Hepatocyte (in vitro differentiated cells): ENCODE measurements around the gene PWWP2B. TPM values are rescaled to one million over a fixed set of nuclear protein-coding genes. Genes with fewer than 3 reads are reported as not detected.

Source experiments
- DNase-seq: peaks from one replicate; pipeline ENCODE4 v3.0.0-alpha.2; 2016; ENCODE audit warnings: low spot score
- H2AFZ ChIP-seq: fragments of 200-600 bp; sonication (generic); 2 replicates; pipeline ENCODE4 v1.6.0; 2016; ENCODE audit warnings: antibody characterized with exemption, mild to moderate bottlenecking
- H3K27ac ChIP-seq: fragments of 200-600 bp; sonication (generic); 2 replicates; pipeline ENCODE4 v1.5.1; 2016; ENCODE audit warnings: mild to moderate bottlenecking
- H3K27me3 ChIP-seq: fragments of 200-600 bp; sonication (generic); 2 replicates; pipeline ENCODE4 v1.6.1; 2016
- H3K36me3 ChIP-seq: fragments of 200-600 bp; sonication (generic); replicated peaks from 2 replicates; pipeline ENCODE4 v1.5.1; 2016; ENCODE audit warnings: low read depth; ENCODE audit not compliant: insufficient read depth
- H3K4me1 ChIP-seq: fragments of 200-600 bp; sonication (generic); 2 replicates; pipeline ENCODE4 v1.5.1; 2016; ENCODE audit warnings: mild to moderate bottlenecking, moderate library complexity; ENCODE audit not compliant: insufficient read depth
- H3K4me2 ChIP-seq: fragments of 200-600 bp; sonication (generic); 2 replicates; pipeline ENCODE4 v1.6.0; 2016
- H3K4me3 ChIP-seq: fragments of 200-600 bp; sonication (generic); 2 replicates; pipeline ENCODE4 v1.5.1; 2016; ENCODE audit warnings: mild to moderate bottlenecking
- H3K79me2 ChIP-seq: fragments of 200-600 bp; sonication (generic); 2 replicates; pipeline ENCODE4 v1.6.0; 2017; ENCODE audit warnings: mild to moderate bottlenecking
- H3K9me2 ChIP-seq: fragments of 200-600 bp; sonication (generic); replicated peaks from 2 replicates; pipeline ENCODE4 v1.6.0; 2017; ENCODE audit warnings: mild to moderate bottlenecking; ENCODE audit not compliant: insufficient read depth
- H3K9me3 ChIP-seq: fragments of 200-600 bp; sonication (generic); 2 replicates; pipeline ENCODE4 v1.5.1; 2016; ENCODE audit warnings: low read depth, mild to moderate bottlenecking
- H4K20me1 ChIP-seq: fragments of 200-600 bp; sonication (generic); 2 replicates; pipeline ENCODE4 v1.6.0; 2016; ENCODE audit warnings: mild to moderate bottlenecking; ENCODE audit not compliant: insufficient read depth, poor library complexity, severe bottlenecking
- CTCF ChIP-seq: fragments of 200-600 bp; sonication (generic); IDR thresholded peaks from 2 replicates; pipeline ENCODE4 v1.5.1; 2016; ENCODE audit warnings: antibody characterized with exemption, mild to moderate bottlenecking; ENCODE audit not compliant: poor library complexity
- EZH2 ChIP-seq: fragments of 200-600 bp; sonication (generic); IDR thresholded peaks from 2 replicates; pipeline ENCODE4 v1.6.1; 2016; ENCODE audit warnings: antibody characterized with exemption, mild to moderate bottlenecking, borderline replicate concordance
- EZH2phosphoT487 ChIP-seq: fragments of 200-600 bp; sonication (generic); IDR thresholded peaks from one replicate; pipeline ENCODE4 v1.6.1; 2018; ENCODE audit warnings: antibody characterized with exemption, mild to moderate bottlenecking, low read depth, moderate library complexity; ENCODE audit not compliant: unreplicated experiment, severe bottlenecking
- WGBS: methylation state at CpG from one replicate; pipeline ENCODE4 v1.1.6; 2016; ENCODE audit warnings: low lambda C conversion rate; ENCODE audit errors: missing lambda C conversion rate; 5-methylcytosine and 5-hydroxymethylcytosine counted together
- polyA plus RNA-seq: library from polyadenylated mRNA; unstranded; fragments of >200 nt; fragmentation: Nextera tagmentation; extraction: Ambion mirVana; gene quantifications from 2 replicates; pipeline ENCODE4 v1.2.1, GENCODE V29; 2016
- total RNA-seq: library from RNA; depleted of rRNA; stranded (reverse); fragments of >200 nt; gene quantifications from 2 replicates; pipeline ENCODE4 v1.2.3, GENCODE V29; 2014

PWWP2B gene
- total and polyA plus RNA-seq, 2 experiments from 2014 or later = 10.7 to 18.0 TPM

GRCh38 chr10:132392811-132393694 lies 3.9 kb upstream of the PWWP2B start:
- peaks cover 9% of the 10 kb centered on the region for H3K79me2 ChIP-seq
- no peaks in the 10 kb centered on the region for H3K9me3 ChIP-seq
- H3K4me3 ChIP-seq = no peak overlapping the region
- no peak overlapping the region for H3K27ac ChIP-seq
- no peaks in the 10 kb centered on the region for H3K9me2 ChIP-seq
- no peaks in the 10 kb centered on the region for H3K36me3 ChIP-seq
- 83% methylated on average over 12 of the region's 12 CpGs for WGBS
- TF ChIP-seq EZH2phosphoT487 (no peak), CTCF (no peak), EZH2 (no peak)
- H3K4me2 ChIP-seq = no peak overlapping the region
- no peak for DNase-seq
- no peak overlapping the region for H2AFZ ChIP-seq
- peaks cover 32% of the 10 kb centered on the region for H3K4me1 ChIP-seq
- H4K20me1 ChIP-seq = no peaks in the 10 kb centered on the region
- H3K27me3 ChIP-seq = no peaks in the 10 kb centered on the region

GRCh38 chr10:132393695-132394181 lies 3.3 kb upstream of the PWWP2B start:
- TF ChIP-seq EZH2phosphoT487 (no peak), CTCF (no peak), EZH2 (no peak)
- Histone ChIP-seq H3K4me3 (no peak overlapping the region), H4K20me1 (no peaks in the 10 kb centered on the region), H3K27me3 (no peaks in the 10 kb centered on the region), H3K9me2 (no peaks in the 10 kb centered on the region), H3K36me3 (no peaks in the 10 kb centered on the region), H3K4me2 (no peak overlapping the region), H3K27ac (no peak overlapping the region), H3K4me1 (peaks cover 39% of the 10 kb centered on the region), H2AFZ (no peak overlapping the region), H3K9me3 (no peaks in the 10 kb centered on the region), H3K79me2 (peaks cover 16% of the 10 kb centered on the region)
- WGBS = 94% methylated on average over 8 of the region's 9 CpGs
- no peak for DNase-seq

- H3K79me2 ChIP-seq = peaks cover 22% of the 10 kb centered on the region
- WGBS = 92% methylated on average over 13 of the region's 13 CpGs
- H3K27me3 ChIP-seq = no peaks in the 10 kb centered on the region
- no peaks in the 10 kb centered on the region for H4K20me1 ChIP-seq
- peaks cover 38% of the 10 kb centered on the region for H3K4me1 ChIP-seq
- H3K36me3 ChIP-seq = no peaks in the 10 kb centered on the region
- H3K9me3 ChIP-seq = no peaks in the 10 kb centered on the region
- H3K4me2 ChIP-seq = no peak overlapping the region
- no peak for DNase-seq
- no peak overlapping the region for H3K4me3 ChIP-seq
- H3K9me2 ChIP-seq = no peaks in the 10 kb centered on the region
- TF ChIP-seq EZH2phosphoT487 (no peak), EZH2 (no peak), CTCF (no peak)
- no peak overlapping the region for H3K27ac ChIP-seq
- H2AFZ ChIP-seq = no peak overlapping the region
Measured at GRCh38 chr10:132394201-132394811, 2.7 kb upstream of the PWWP2B start.
